ENCODE data around the gene PROSER2. TPM values are rescaled to one million over a fixed set of nuclear protein-coding genes. Genes with fewer than 3 reads are reported as not detected.

Gene PROSER2
- total and polyA plus RNA-seq, 9 of the 15 experiments (the other 6 are each of a cell fraction or from before 2014, with no cell fraction given): 0.62 to 14.8 (median 2.9) TPM

DNA sequence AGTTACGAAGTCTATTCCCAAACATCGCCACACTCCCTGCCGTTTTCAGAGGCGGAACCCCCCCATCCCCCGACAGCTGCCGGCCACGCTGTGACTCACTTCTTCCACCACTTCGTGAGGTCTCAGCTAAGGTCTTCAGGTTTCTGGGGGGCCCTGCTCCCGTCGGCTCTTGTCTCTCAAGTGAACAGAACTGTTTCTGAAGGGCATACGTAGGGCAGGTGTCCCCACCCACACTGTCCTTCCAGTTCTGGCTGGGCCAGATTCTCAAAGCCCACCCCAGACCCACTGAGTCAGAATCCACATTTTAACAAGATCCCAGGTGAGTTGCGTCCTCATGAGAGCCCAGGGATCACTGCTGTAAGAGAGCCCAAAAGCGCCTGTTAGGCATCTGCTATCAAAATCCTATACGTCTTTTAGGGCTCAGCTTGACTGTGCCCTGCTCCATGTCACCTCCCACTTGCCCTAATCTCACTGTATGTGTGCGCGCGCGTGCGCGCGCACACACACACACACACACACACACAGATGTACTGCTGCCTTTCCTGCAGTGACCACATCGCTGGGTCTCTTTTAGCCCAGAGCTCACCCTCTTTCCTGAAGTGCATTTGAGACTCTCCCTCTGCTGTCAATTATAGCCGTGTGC is 78.8 kb downstream of the PROSER2 start (continued):
- TF ChIP-seq, protein P1, sequence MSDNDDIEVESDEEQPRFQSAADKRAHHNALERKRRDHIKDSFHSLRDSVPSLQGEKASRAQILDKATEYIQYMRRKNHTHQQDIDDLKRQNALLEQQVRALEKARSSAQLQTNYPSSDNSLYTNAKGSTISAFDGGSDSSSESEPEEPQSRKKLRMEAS (CRISPR knock-in tag; IDR thresholded peaks at IDR 0.05): peak; percentile 75
- peak in 1 of 2 experiments; percentile 32; a peak in 1 of 4 replicates for TF ChIP-seq KDM1A (IDR thresholded peaks at IDR 0.05)
- TF ChIP-seq, protein P2, sequence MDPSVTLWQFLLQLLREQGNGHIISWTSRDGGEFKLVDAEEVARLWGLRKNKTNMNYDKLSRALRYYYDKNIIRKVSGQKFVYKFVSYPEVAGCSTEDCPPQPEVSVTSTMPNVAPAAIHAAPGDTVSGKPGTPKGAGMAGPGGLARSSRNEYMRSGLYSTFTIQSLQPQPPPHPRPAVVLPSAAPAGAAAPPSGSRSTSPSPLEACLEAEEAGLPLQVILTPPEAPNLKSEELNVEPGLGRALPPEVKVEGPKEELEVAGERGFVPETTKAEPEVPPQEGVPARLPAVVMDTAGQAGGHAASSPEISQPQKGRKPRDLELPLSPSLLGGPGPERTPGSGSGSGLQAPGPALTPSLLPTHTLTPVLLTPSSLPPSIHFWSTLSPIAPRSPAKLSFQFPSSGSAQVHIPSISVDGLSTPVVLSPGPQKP (CRISPR knock-in tag; IDR thresholded peaks at IDR 0.05): no peak
- TF ChIP-seq TEAD1 (CRISPR knock-in tag; IDR thresholded peaks at IDR 0.05): peak in 1 of 2 experiments; percentile 55; a peak in 2 of 4 replicates
- TF ChIP-seq, protein P3, sequence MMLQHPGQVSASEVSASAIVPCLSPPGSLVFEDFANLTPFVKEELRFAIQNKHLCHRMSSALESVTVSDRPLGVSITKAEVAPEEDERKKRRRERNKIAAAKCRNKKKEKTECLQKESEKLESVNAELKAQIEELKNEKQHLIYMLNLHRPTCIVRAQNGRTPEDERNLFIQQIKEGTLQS (IDR thresholded peaks at IDR 0.05): peak; percentile 71
- TF ChIP-seq, protein P3 (CRISPR knock-in tag; conservative IDR thresholded peaks at IDR 0.05): no peak
- TF ChIP-seq NFYB (IDR thresholded peaks at IDR 0.05; ENCODE audit: extremely low read depth, insufficient read length): no peak
- no peak for TF ChIP-seq FUS (optimal IDR thresholded peaks at IDR 0.05; ENCODE audit: low read depth, low read length)
- TF ChIP-seq, protein P4, sequence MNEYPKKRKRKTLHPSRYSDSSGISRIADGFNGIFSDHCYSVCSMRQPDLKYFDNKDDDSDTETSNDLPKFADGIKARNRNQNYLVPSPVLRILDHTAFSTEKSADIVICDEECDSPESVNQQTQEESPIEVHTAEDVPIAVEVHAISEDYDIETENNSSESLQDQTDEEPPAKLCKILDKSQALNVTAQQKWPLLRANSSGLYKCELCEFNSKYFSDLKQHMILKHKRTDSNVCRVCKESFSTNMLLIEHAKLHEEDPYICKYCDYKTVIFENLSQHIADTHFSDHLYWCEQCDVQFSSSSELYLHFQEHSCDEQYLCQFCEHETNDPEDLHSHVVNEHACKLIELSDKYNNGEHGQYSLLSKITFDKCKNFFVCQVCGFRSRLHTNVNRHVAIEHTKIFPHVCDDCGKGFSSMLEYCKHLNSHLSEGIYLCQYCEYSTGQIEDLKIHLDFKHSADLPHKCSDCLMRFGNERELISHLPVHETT (CRISPR knock-in tag; conservative IDR thresholded peaks at IDR 0.05 in 1 of 2, IDR thresholded peaks at IDR 0.05 in 1 of 2): no peak; a peak in 1 of 4 replicates
- TF ChIP-seq MTA1 (IDR thresholded peaks at IDR 0.05; ENCODE audit: borderline replicate concordance): peak; percentile 30; the same call in 1 of the 2 replicates
- TF ChIP-seq MTA3 (IDR thresholded peaks at IDR 0.05; ENCODE audit: borderline replicate concordance): 0 out of 2 replicates have a peak, but pooled peaks have one; percentile 39
- TF ChIP-seq ELF1 (tag; IDR thresholded peaks at IDR 0.05): 0 out of 2 replicates have a peak, but pooled peaks have one; percentile 18
- no peak for TF ChIP-seq ZNF239 (CRISPR knock-in tag; IDR thresholded peaks at IDR 0.05)
- TF ChIP-seq SMARCC2 (IDR thresholded peaks at IDR 0.05; ENCODE audit: low read depth): peak; percentile 53; the same call in 1 of the 2 replicates
- TF ChIP-seq NCOR1 (IDR thresholded peaks at IDR 0.05): no peak
- TF ChIP-seq, protein P5, sequence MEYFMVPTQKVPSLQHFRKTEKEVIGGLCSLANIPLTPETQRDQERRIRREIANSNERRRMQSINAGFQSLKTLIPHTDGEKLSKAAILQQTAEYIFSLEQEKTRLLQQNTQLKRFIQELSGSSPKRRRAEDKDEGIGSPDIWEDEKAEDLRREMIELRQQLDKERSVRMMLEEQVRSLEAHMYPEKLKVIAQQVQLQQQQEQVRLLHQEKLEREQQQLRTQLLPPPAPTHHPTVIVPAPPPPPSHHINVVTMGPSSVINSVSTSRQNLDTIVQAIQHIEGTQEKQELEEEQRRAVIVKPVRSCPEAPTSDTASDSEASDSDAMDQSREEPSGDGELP (CRISPR knock-in tag; IDR thresholded peaks at IDR 0.05; ENCODE audit: borderline replicate concordance): peak; percentile 58; the same call in 1 of the 2 replicates
- peak; percentile 48; the same call in 1 of the 2 replicates for TF ChIP-seq SUPT5H (IDR thresholded peaks at IDR 0.05)
- TF ChIP-seq MEIS2 (IDR thresholded peaks at IDR 0.05; ENCODE audit: partially characterized antibody): peak; percentile 40
- TF ChIP-seq ZFX (CRISPR knock-in tag; IDR thresholded peaks at IDR 0.05): peak; percentile 56; the same call in 1 of the 2 replicates
- TF ChIP-seq ZNF583 (CRISPR knock-in tag; IDR thresholded peaks at IDR 0.05): no peak
- peak; percentile 12 for TF ChIP-seq KDM5B (IDR thresholded peaks at IDR 0.05; ENCODE audit: insufficient replicate concordance, low read depth, low read length)
- TF ChIP-seq CTBP1 (IDR thresholded peaks at IDR 0.05; ENCODE audit: borderline replicate concordance): 0 out of 2 replicates have a peak, but pooled peaks have one; percentile 34
- TF ChIP-seq RCOR1 (IDR thresholded peaks at IDR 0.05; ENCODE audit: borderline replicate concordance in 1 of 2, low read depth in 2 of 2, low read length in 2 of 2): peak in 1 of 2 experiments; percentile 26; a peak in 2 of 4 replicates
